AG04450 (cell line): ENCODE data around the gene ENOSF1. TPM values are rescaled to one million over a fixed set of nuclear protein-coding genes. Genes with fewer than 3 reads are reported as not detected.
A peak's percentile ranks its signal among the peaks of the same experiment; 100 is the strongest.
"Not testable (repeated sequence)": the region's sequence is repeated elsewhere in the genome, so short reads cannot be mapped to it uniquely, and the experiment has no call there.

Experiments used
- CTCF ChIA-PET: fragments of 300-600, 350-600 bp; formaldehyde crosslinking; extraction: SDS; loops from one replicate; lab custom pipeline; 2022; ENCODE audit warnings: antibody characterized with exemption, inconsistent platforms; lab: Charles Lee
- POLR2A ChIA-PET: fragments of 350-600 bp; formaldehyde crosslinking; extraction: SDS; loops from one replicate; lab custom pipeline; 2021; ENCODE audit warnings: antibody characterized with exemption, inconsistent platforms; lab: Yijun Ruan, JAX
- DNase-seq: peaks from one replicate; pipeline ENCODE4 v3.0.0-alpha.2; 2011; ENCODE audit warnings: low read depth, low spot score
- H3K27ac ChIP-seq: one replicate; pipeline ENCODE4 v1.5.1; 2012; ENCODE audit warnings: low read depth, low read length, control low read depth
- H3K27me3 ChIP-seq: one replicate; pipeline ENCODE4 v1.6.0; 2012; ENCODE audit warnings: low read length; ENCODE audit not compliant: control insufficient read depth, insufficient read depth
- H3K4me3 ChIP-seq: 2 replicates; pipeline ENCODE4 v1.5.1; 2011; ENCODE audit warnings: mild to moderate bottlenecking, low read depth, low read length, control low read depth
- H3K9me3 ChIP-seq: 2 replicates; pipeline ENCODE4 v1.5.1; 2012; ENCODE audit warnings: low read length; ENCODE audit not compliant: control insufficient read depth, insufficient read depth
- polyA plus RNA-seq: library from polyadenylated mRNA; depleted of rRNA; stranded (reverse); fragments of >200 nt; gene quantifications from 2 replicates; pipeline ENCODE4 v1.2.3, GENCODE V29; 2011
- TF ChIP-seq, protein P1 (sequence below): IDR thresholded peaks from 2 replicates; pipeline ENCODE4 v1.5.1; 2011; ENCODE audit warnings: low read depth, low read length, control low read depth, inconsistent platforms

ENOSF1 gene
- polyA plus RNA-seq, 1 experiment, result 10.9 TPM

- Histone ChIP-seq H3K4me3 (no peak overlapping the region), H3K27ac (no peak overlapping the region), H3K9me3 (no peaks in the 10 kb centered on the region), H3K27me3 (no peaks in the 10 kb centered on the region)
- CTCF ChIA-PET, result no interaction called here
- POLR2A ChIA-PET, result no interaction called here
- TF ChIP-seq, protein P1, sequence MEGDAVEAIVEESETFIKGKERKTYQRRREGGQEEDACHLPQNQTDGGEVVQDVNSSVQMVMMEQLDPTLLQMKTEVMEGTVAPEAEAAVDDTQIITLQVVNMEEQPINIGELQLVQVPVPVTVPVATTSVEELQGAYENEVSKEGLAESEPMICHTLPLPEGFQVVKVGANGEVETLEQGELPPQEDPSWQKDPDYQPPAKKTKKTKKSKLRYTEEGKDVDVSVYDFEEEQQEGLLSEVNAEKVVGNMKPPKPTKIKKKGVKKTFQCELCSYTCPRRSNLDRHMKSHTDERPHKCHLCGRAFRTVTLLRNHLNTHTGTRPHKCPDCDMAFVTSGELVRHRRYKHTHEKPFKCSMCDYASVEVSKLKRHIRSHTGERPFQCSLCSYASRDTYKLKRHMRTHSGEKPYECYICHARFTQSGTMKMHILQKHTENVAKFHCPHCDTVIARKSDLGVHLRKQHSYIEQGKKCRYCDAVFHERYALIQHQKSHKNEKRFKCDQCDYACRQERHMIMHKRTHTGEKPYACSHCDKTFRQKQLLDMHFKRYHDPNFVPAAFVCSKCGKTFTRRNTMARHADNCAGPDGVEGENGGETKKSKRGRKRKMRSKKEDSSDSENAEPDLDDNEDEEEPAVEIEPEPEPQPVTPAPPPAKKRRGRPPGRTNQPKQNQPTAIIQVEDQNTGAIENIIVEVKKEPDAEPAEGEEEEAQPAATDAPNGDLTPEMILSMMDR, result no peak
- no peak for DNase-seq
Observed at GRCh38 chr18:688323-688722, 24.1 kb downstream of the ENOSF1 start.

DNA sequence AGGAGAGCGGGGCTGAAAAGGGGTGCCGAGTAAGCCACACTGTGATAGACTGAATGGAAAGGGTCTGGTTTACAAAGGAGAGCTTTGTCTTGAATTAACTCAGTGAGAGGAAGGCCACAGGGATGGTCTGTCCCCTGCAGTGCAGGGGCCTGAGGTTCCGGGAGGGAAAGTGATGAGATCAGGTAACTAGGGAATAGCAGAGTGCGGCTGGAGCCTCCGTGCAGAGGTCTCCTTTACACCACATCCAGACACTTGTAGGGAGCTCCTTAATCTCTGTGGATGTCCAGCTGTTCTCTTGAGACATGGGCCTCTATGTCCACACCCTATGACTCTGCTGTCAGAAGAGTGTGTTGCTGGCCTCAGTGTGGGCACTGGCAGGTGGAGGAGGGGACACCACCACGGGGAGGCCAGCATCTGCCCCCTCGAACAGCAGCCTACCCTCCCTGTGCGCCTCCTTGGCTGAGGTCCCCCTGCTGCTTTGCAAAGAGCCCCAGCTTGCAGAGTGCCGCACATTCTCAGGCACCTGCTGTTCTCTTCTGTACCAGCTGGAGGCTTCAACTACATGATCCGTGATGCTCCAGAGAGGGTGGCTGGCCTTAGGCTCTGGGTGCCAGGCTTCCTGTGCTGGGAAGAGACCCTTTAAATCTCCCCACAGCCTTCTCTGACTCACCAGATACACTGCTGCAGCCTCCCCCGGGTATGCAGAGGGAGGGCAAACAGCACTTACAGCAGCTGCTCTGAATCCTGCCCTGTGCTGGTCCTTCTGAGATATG lies 25.9 kb downstream of the ENOSF1 start:
- Histone ChIP-seq H3K27ac (no peak overlapping the region), H3K4me3 (no peak overlapping the region), H3K27me3 (no peaks in the 10 kb centered on the region), H3K9me3 (no peaks in the 10 kb centered on the region)
- TF ChIP-seq, protein P1, result 0 out of 2 replicates have a peak, but pooled peaks have one; percentile 4
- no peak for DNase-seq
- ChIA-PET CTCF (interaction anchor here (1.3 kb wide), 1 partner anchor 26 kb away, joined by 3 read pairs; the partner anchor contains the start of gene ENOSF1), POLR2A (no interaction called here)

- no peaks in the 10 kb centered on the region for H3K9me3 ChIP-seq
- TF ChIP-seq, protein P1, result no peak
- POLR2A ChIA-PET, result no interaction called here
- H3K4me3 ChIP-seq, result no peak overlapping the region
- H3K27ac ChIP-seq, result no peak overlapping the region
- CTCF ChIA-PET, result interaction anchor here (1.3 kb wide), 1 partner anchor 27 kb away, joined by 3 read pairs; the partner anchor contains the start of gene ENOSF1
- no peaks in the 10 kb centered on the region for H3K27me3 ChIP-seq
- DNase-seq, result no peak
Observed at GRCh38 chr18:685438-685837, 27.0 kb downstream of the ENOSF1 start.

DNA sequence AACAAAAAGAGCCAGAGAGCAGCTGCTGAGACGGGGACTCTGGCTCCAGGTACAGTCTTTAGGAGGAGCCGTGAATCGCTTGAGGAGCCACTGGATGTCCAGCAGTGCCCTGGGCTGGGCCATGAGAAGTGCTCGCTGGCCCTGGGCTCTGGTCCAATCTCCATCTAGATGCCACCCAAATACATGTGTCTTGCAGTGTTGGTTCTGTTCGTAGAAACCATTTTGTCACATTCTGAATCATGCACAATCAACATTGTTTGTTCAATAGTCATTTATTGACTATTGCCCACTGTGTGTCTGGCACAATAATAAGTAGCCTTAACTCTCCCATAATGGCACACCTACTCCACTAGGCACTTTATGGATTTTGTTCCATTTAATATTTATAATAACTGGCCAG lies 28.9 kb downstream of the ENOSF1 start:
- Histone ChIP-seq H3K9me3 (no peaks in the 10 kb centered on the region), H3K27me3 (no peaks in the 10 kb centered on the region), H3K27ac (no peak overlapping the region), H3K4me3 (no peak overlapping the region)
- POLR2A ChIA-PET, result no interaction called here
- CTCF ChIA-PET, result no interaction called here
- TF ChIP-seq, protein P1, result no peak
- DNase-seq, result no peak

GRCh38 chr18:682833-683232 lies 29.6 kb downstream of the ENOSF1 start:
- TF ChIP-seq, protein P1, result no peak
- Histone ChIP-seq H3K27ac (no peak overlapping the region), H3K27me3 (no peaks in the 10 kb centered on the region), H3K4me3 (no peak overlapping the region), H3K9me3 (no peaks in the 10 kb centered on the region)
- DNase-seq, result no peak
- POLR2A ChIA-PET, result no interaction called here
- CTCF ChIA-PET, result no interaction called here

GRCh38 chr18:682416-682815 lies 30.0 kb downstream of the ENOSF1 start:
- H3K27me3 ChIP-seq, DNase-seq, CTCF ChIA-PET, H3K4me3 ChIP-seq, H3K27ac ChIP-seq, H3K9me3 ChIP-seq, POLR2A ChIA-PET: not testable (repeated sequence)
